Lung (tissue), 12 donors: ENCODE results near the gene DPY19L1. TPM values are rescaled to one million over a fixed set of nuclear protein-coding genes. Genes with fewer than 3 reads are reported as not detected.
"Not testable (repeated sequence)": the region's sequence is repeated elsewhere in the genome, so short reads cannot be mapped to it uniquely, and the experiment has no call there.

Experiments
- ATAC-seq: fragments of 200-7000 bp; cut with Tn5 transposase; one replicate; pipeline ENCODE4 v1.9.1; 2020; ENCODE audit warnings: moderate number of reproducible peaks; ENCODE audit not compliant: insufficient read depth, low FRiP score
- DNase-seq, 3 donors: peaks; one replicate each; pipeline ENCODE4 v3.0.0-alpha.2; 2013 to 2017
- H3K27ac ChIP-seq, 2 donors: one replicate each; pipeline ENCODE4 v1.5.1; 2013; ENCODE audit warnings: mild to moderate bottlenecking in 2 of 2, moderate library complexity in 2 of 2, control low read depth in 1 of 2, inconsistent platforms in 1 of 2, low read depth in 1 of 2, low read length in 1 of 2
- H3K27me3 ChIP-seq, 3 donors: one replicate each; pipeline ENCODE4 v1.5.1; 2013; ENCODE audit warnings: low read length in 2 of 3; ENCODE audit not compliant: control insufficient read depth in 3 of 3, insufficient read depth in 3 of 3
- H3K36me3 ChIP-seq, 4 donors: one replicate each; pipeline ENCODE4 v1.5.1; 2013; ENCODE audit warnings: low read length in 4 of 4, mild to moderate bottlenecking in 1 of 4, moderate library complexity in 1 of 4; ENCODE audit not compliant: control insufficient read depth in 4 of 4, insufficient read depth in 4 of 4
- H3K4me1 ChIP-seq, 5 donors: one replicate each; pipeline ENCODE4 v1.5.1; 2013; ENCODE audit warnings: low read length in 5 of 5, mild to moderate bottlenecking in 2 of 5, moderate library complexity in 1 of 5; ENCODE audit not compliant: control insufficient read depth in 5 of 5, insufficient read depth in 5 of 5
- H3K4me3 ChIP-seq: one replicate; pipeline ENCODE4 v1.5.1; 2013; ENCODE audit warnings: mild to moderate bottlenecking, control low read depth, moderate library complexity
- H3K9ac ChIP-seq, 2 donors: one replicate each; pipeline ENCODE4 v1.5.1; 2013; ENCODE audit warnings: low read length in 2 of 2, control low read depth in 1 of 2; ENCODE audit not compliant: insufficient read depth in 1 of 2
- H3K9me3 ChIP-seq, 4 donors: one replicate each; pipeline ENCODE4 v1.5.1; 2013; ENCODE audit warnings: low read length in 3 of 4, mild to moderate bottlenecking in 1 of 4, moderate library complexity in 1 of 4; ENCODE audit not compliant: control insufficient read depth in 4 of 4, insufficient read depth in 3 of 4
- CTCF ChIP-seq: IDR thresholded peaks from 2 replicates; pipeline ENCODE4 v1.5.1; 2012; ENCODE audit warnings: mild to moderate bottlenecking; ENCODE audit errors: control extremely low read depth, extremely low read depth
- WGBS, 2 donors: extraction: QIAGEN DNeasy Blood & Tissue Kit; methylation state at CpG; one replicate each; pipeline ENCODE4 v1.1.7; 2013; 5-methylcytosine and 5-hydroxymethylcytosine counted together
- polyA plus RNA-seq, 2 donors: library from polyadenylated mRNA; stranded (reverse); fragments of 200-250 nt; gene quantifications; one replicate each; pipeline ENCODE4 v1.2.1, GENCODE V29; 2013
- total RNA-seq, 2 donors: library from RNA; depleted of rRNA in 1 of 2; stranded (reverse); fragments of >200 nt in 1 of 2; gene quantifications; one replicate each; pipeline ENCODE4 v1.2.1, GENCODE V29; 2014 to 2021
- donor health status: control.
- donor health status: control.
- donor health status: Bipolar disorder and iron deficiency.
- donor health status: healthy.
- donor health status: DM: yes; HTN: yes; CAD: no.

The DPY19L1 gene
- total and polyA plus RNA-seq, 4 donors: 10.4 to 83.3 (median 32.7) TPM

- Histone ChIP-seq H3K27ac (no peak overlapping the region), H3K27me3 (no peaks in the 10 kb centered on the region), H3K9ac (no peak overlapping the region), H3K4me3 (no peak overlapping the region), H3K36me3 (no peaks in the 10 kb centered on the region), H3K9me3 (peaks cover 0 to 10% (median 7%) of the 10 kb centered on the region in 4 donors), H3K4me1 (no peaks in the 10 kb centered on the region)
- DNase-seq: no peak
- no peak for ATAC-seq
- TF ChIP-seq CTCF: no peak
These were observed 142.1 kb downstream of the DPY19L1 start for GRCh38 chr7:34895202-34895601.

- no peaks in the 10 kb centered on the region for H3K27me3 ChIP-seq
- WGBS, 2 donors: 81 to 85% methylated on average over 1 of the region's 1 CpG
- no peak overlapping the region for H3K9ac ChIP-seq
- H3K4me3 ChIP-seq: no peak overlapping the region
- no peaks in the 10 kb centered on the region for H3K36me3 ChIP-seq
- H3K27ac ChIP-seq: no peak overlapping the region
- DNase-seq: no peak
- TF ChIP-seq CTCF: no peak
- ATAC-seq: no peak
- peaks cover 0 to 2% (median under 1%) of the 10 kb centered on the region in 4 donors for H3K9me3 ChIP-seq
- H3K4me1 ChIP-seq: no peaks in the 10 kb centered on the region
These were observed 147.3 kb downstream of the DPY19L1 start for GRCh38 chr7:34889951-34890350.

- Histone ChIP-seq H3K27me3 (no peaks in the 10 kb centered on the region), H3K9ac (no peak overlapping the region), H3K36me3 (no peaks in the 10 kb centered on the region), H3K27ac (no peak overlapping the region), H3K9me3 (peaks cover 0 to 9% (median 1%) of the 10 kb centered on the region in 4 donors), H3K4me1 (no peaks in the 10 kb centered on the region), H3K4me3 (no peak overlapping the region)
- ATAC-seq (no peak), DNase-seq (no peak)
- TF ChIP-seq CTCF: no peak
These were observed 150.4 kb downstream of the DPY19L1 start for GRCh38 chr7:34886856-34887255.

- not testable (repeated sequence) for H3K9ac ChIP-seq, H3K36me3 ChIP-seq, H3K4me3 ChIP-seq, H3K27ac ChIP-seq, H3K9me3 ChIP-seq, H3K27me3 ChIP-seq, H3K4me1 ChIP-seq, DNase-seq, ATAC-seq
- 94 to 100% methylated on average over 1 of the region's 1 CpG for WGBS, 2 donors
These were observed 153.4 kb downstream of the DPY19L1 start for GRCh38 chr7:34883855-34884254.
